ENCODE data around the gene ELOVL5. TPM values are rescaled to one million over a fixed set of nuclear protein-coding genes. Genes with fewer than 3 reads are reported as not detected.
A peak's percentile ranks its signal among the peaks of the same experiment; 100 is the strongest.

The ELOVL5 gene
- total RNA-seq, 4 donors from 2014 or later, result 125 to 251 (median 186) TPM

GRCh38 chr6:53331678-53332077, 17.1 kb downstream of the ELOVL5 start:
- no peak for DNase-seq (ENCODE audit: low spot score)
- no peak for ATAC-seq (ENCODE audit: low FRiP score)
- TF ChIP-seq CTCF (IDR thresholded peaks at IDR 0.05), result no peak

- no peak for ATAC-seq (ENCODE audit: low FRiP score)
- no peak for TF ChIP-seq CTCF (IDR thresholded peaks at IDR 0.05)
- no peak for DNase-seq (ENCODE audit: low spot score)
Measured at GRCh38 chr6:53330137-53330536, 18.6 kb downstream of the ELOVL5 start.

DNA sequence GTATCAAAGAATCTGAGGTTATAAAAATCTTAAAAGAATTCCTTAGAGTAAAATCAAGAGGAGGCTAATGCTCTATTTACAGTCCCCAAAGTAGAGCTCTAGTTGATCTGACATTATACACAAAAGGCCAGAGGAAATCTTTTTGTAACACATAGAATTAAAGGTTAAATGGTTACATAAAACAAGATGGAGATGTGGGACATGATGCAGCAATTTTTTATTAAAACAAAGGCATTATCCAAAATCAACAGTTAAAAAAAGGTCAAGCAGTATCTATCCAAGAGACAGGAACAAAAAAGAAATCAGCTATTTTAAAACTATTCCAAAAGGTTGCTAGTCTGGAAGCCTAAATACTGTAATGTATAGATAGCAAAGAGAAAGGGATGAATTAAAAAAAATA, 20.4 kb downstream of the ELOVL5 start:
- no peak for TF ChIP-seq CTCF (IDR thresholded peaks at IDR 0.05)
- no peak for ATAC-seq (ENCODE audit: low FRiP score)

GRCh38 chr6:53327017-53327395, 21.7 kb downstream of the ELOVL5 start:
- ATAC-seq (ENCODE audit: low FRiP score) (peak; percentile 23), DNase-seq (ENCODE audit: low spot score) (no peak)
- TF ChIP-seq CTCF (IDR thresholded peaks at IDR 0.05), result no peak

More for the DNA sequence above, 20.4 kb downstream of the ELOVL5 start:
- DNase-seq (ENCODE audit: low spot score), result no peak

- DNase-seq (ENCODE audit: low spot score), result no peak
- no peak for TF ChIP-seq CTCF (IDR thresholded peaks at IDR 0.05)
- ATAC-seq (ENCODE audit: low FRiP score), result peak; percentile 96
Measured at GRCh38 chr6:53326372-53327016, 22.3 kb downstream of the ELOVL5 start.

DNA sequence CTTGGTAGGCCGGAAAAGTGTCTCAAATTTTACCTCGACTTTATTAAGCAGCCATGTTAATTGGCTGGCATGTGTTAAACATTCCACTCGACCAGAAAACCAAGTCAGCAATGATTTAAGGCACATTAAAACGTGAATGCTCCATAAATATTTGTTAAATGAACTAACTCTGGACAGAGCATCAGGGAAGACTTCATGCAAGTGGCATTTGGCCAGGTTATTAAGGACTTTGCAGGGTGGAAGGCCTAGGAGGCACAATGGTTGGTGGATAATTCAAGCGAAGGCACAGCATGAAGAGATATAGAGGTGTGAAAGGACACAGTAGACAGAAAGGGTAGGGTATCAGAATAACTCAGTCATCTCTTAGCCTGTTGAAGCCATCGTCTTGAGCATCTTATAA, 23.0 kb downstream of the ELOVL5 start:
- no peak for DNase-seq (ENCODE audit: low spot score)
- ATAC-seq (ENCODE audit: low FRiP score), result no peak
- no peak for TF ChIP-seq CTCF (IDR thresholded peaks at IDR 0.05)

All from omental fat pad (tissue), 4 donors.